ENCODE results near the gene PFDN4.

GRCh38 chr20:54203281-54203680 lies 4.6 kb upstream of the PFDN4 start:
- TF ChIP-seq CTCF (IDR thresholded peaks at IDR 0.05; ENCODE audit: low read depth, low read length) (no peak), EZH2phosphoT487 (IDR thresholded peaks at IDR 0.05; ENCODE audit: low read depth) (no peak)

All from OCI-LY3 (cell line).